Activated CD8-positive, alpha-beta T cell treated with anti-CD3 and anti-CD28 coated beads for 36 hours (primary cell): Measurements from ENCODE around the gene ALG6. TPM values are rescaled to one million over a fixed set of nuclear protein-coding genes. Genes with fewer than 3 reads are reported as not detected.

Experiments used
- ATAC-seq: fragments of 200-7000 bp; cut with Tn5 transposase; one replicate; pipeline ENCODE4 v1.10.0; 2021; ENCODE audit warnings: mild to moderate bottlenecking, moderate library complexity
- CTCF ChIA-PET: fragments of 350-600 bp; sonication (Branson Sonifier 250); formaldehyde crosslinking; loops from one replicate; lab custom pipeline; 2021; ENCODE audit warnings: antibody characterized with exemption; lab: Charles Lee
- POLR2A ChIA-PET: fragments of 350-600 bp; sonication (Branson Sonifier 250); formaldehyde crosslinking; loops from one replicate; lab custom pipeline; 2021; ENCODE audit warnings: antibody characterized with exemption; lab: Charles Lee
- DNase-seq: peaks from one replicate; pipeline ENCODE4 v3.0.0-alpha.2; 2020
- H3K27ac Mint-ChIP-seq: one replicate; pipeline ENCODE4 v1.8.0; 2021; ENCODE audit warnings: mild to moderate bottlenecking, mixed read lengths
- H3K27me3 Mint-ChIP-seq: one replicate; pipeline ENCODE4 v1.8.0; 2021; ENCODE audit warnings: mixed read lengths
- H3K36me3 Mint-ChIP-seq: one replicate; pipeline ENCODE4 v1.8.0; 2021; ENCODE audit warnings: low read depth, mixed read lengths
- H3K4me1 Mint-ChIP-seq: one replicate; pipeline ENCODE4 v1.8.0; 2021; ENCODE audit warnings: low read depth, mixed read lengths
- H3K4me3 Mint-ChIP-seq: one replicate; pipeline ENCODE4 v1.8.0; 2021; ENCODE audit warnings: mild to moderate bottlenecking, moderate library complexity, mixed read lengths
- H3K9me3 Mint-ChIP-seq: one replicate; pipeline ENCODE4 v1.8.0; 2021; ENCODE audit warnings: mixed read lengths
- intact Hi-C: fragments of 100-400 bp; cut with micrococcal nuclease; formaldehyde crosslinking; loops from one replicate; pipeline ENCODE4 v1.10.0; 2022
- microRNA-seq: library from miRNA; unstranded; fragments of <30 nt; microRNA quantifications from one replicate; pipeline ENCODE4 v1.2.0, GENCODE V29; 2022; ENCODE audit warnings: borderline microRNAs expressed, borderline replicate concordance
- total RNA-seq, 2 experiments: library from RNA; stranded (reverse); gene quantifications; one replicate each; pipeline ENCODE4 v1.2.3, GENCODE V29; 2021
- TF ChIP-seq, protein P1 (sequence below): fragments of 200-600 bp; IDR thresholded peaks from one replicate; pipeline ENCODE4 v1.8.0; 2022; ENCODE audit warnings: antibody characterized with exemption, mild to moderate bottlenecking

ALG6 gene
- total RNA-seq, 2 experiments from 2014 or later: 15.1 to 17.7 TPM

DNA sequence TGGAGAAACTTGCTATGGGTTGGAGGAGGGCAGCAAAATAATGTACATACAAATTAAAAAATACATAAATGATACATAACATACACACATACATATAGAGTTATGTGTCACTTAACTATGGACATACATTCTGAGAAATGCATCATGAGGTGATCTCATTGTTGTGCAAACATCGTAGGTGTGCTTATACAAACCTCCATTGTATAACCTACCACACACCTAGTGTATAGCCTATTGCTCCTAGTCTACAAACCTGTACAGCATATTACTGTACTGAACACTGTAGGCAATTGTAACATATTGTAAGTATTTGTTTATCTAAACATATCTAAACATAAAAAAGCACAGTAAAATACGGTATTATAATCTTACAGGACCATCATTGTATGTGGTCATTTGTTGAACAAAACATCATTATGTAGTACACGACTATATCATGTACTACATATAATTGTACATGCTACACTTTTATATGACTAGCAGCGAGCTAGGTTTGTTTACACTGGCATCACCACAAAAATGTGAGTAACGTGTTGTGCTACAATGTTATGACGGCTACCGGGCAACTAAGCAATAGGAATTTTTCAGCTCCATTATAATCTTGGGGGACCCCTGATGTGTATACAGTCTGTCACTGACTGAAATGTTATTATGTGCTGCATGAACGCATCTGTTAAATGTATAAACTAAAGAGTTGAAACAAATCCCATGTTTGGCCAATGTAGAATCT, 120.1 kb downstream of the ALG6 start:
- TF ChIP-seq, protein P1, sequence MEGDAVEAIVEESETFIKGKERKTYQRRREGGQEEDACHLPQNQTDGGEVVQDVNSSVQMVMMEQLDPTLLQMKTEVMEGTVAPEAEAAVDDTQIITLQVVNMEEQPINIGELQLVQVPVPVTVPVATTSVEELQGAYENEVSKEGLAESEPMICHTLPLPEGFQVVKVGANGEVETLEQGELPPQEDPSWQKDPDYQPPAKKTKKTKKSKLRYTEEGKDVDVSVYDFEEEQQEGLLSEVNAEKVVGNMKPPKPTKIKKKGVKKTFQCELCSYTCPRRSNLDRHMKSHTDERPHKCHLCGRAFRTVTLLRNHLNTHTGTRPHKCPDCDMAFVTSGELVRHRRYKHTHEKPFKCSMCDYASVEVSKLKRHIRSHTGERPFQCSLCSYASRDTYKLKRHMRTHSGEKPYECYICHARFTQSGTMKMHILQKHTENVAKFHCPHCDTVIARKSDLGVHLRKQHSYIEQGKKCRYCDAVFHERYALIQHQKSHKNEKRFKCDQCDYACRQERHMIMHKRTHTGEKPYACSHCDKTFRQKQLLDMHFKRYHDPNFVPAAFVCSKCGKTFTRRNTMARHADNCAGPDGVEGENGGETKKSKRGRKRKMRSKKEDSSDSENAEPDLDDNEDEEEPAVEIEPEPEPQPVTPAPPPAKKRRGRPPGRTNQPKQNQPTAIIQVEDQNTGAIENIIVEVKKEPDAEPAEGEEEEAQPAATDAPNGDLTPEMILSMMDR: no peak
- CTCF ChIA-PET: no interaction called here
- Mint-ChIP-seq H3K27me3 (no peaks in the 10 kb centered on the region), H3K4me1 (no peaks in the 10 kb centered on the region), H3K9me3 (no peaks in the 10 kb centered on the region), H3K36me3 (peaks cover 8% of the 10 kb centered on the region), H3K4me3 (no peak overlapping the region), H3K27ac (no peak overlapping the region)
- no peak for DNase-seq
- intact Hi-C loops: no loop called here
- POLR2A ChIA-PET: no interaction called here
- no peak for ATAC-seq

Small RNAs within 50 kb of the gene (microRNA-seq; reads per million reads assigned to microRNA genes)
- not detected for gene MIR6068

Other genes with a start within 250 kb of the ALG6 start
- not detected for gene FOXD3, start 45.1 kb upstream of the ALG6 start, total RNA-seq
- 10 to 100 TPM; 76.6 to 86.6 TPM for gene ITGB3BP, start 155.6 kb downstream of the ALG6 start, total RNA-seq
- gene EFCAB7, start 155.9 kb downstream of the ALG6 start, total RNA-seq: 1 to 10 TPM; 6.1 to 6.8 TPM
- gene PGM1, start 225.8 kb downstream of the ALG6 start, total RNA-seq: 10 to 100 TPM; 47.4 to 48.9 TPM